D721Med (cell line): ENCODE data around the gene LRMDA.
"Not testable (repeated sequence)": the region's sequence is repeated elsewhere in the genome, so short reads cannot be mapped to it uniquely, and the experiment has no call there.

Experiments
- DNase-seq: peaks from one replicate; pipeline ENCODE4 v3.0.0; 2011; ENCODE audit warnings: low spot score; ENCODE audit not compliant: insufficient read length
- FAIRE-seq: peaks from 2 replicates; lab custom pipeline; 2011; peaks lifted over from hg19 to GRCh38; lab: Jason Lieb, UNC
- TF ChIP-seq, protein P1 (sequence below): IDR thresholded peaks from 2 replicates; pipeline ENCODE4 v1.5.1; 2012; ENCODE audit warnings: mild to moderate bottlenecking, control low read depth; ENCODE audit not compliant: insufficient read depth; ENCODE audit errors: missing control alignments

Gene LRMDA

DNA sequence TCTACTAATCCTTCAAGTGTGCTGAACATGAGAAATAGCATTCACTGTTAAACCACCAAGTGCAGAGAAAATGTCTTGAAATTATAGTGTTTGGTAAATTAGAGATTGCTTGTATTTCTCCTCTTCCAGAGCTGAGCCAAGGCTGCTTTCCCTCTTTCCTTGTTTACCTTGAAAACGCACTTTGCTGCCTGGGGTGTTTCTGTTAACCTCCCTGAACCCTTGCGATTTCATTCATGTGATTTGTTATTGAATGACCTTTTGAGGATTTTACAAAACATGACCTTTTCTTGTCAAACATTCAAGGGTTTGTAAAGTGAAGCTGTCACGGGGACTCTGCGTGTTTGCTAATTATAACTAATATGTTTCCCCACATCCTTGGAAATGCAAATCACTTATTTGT is 169.4 kb downstream of the LRMDA start:
- FAIRE-seq (no peak), DNase-seq (no peak)
- TF ChIP-seq, protein P1, sequence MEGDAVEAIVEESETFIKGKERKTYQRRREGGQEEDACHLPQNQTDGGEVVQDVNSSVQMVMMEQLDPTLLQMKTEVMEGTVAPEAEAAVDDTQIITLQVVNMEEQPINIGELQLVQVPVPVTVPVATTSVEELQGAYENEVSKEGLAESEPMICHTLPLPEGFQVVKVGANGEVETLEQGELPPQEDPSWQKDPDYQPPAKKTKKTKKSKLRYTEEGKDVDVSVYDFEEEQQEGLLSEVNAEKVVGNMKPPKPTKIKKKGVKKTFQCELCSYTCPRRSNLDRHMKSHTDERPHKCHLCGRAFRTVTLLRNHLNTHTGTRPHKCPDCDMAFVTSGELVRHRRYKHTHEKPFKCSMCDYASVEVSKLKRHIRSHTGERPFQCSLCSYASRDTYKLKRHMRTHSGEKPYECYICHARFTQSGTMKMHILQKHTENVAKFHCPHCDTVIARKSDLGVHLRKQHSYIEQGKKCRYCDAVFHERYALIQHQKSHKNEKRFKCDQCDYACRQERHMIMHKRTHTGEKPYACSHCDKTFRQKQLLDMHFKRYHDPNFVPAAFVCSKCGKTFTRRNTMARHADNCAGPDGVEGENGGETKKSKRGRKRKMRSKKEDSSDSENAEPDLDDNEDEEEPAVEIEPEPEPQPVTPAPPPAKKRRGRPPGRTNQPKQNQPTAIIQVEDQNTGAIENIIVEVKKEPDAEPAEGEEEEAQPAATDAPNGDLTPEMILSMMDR = no peak

DNA sequence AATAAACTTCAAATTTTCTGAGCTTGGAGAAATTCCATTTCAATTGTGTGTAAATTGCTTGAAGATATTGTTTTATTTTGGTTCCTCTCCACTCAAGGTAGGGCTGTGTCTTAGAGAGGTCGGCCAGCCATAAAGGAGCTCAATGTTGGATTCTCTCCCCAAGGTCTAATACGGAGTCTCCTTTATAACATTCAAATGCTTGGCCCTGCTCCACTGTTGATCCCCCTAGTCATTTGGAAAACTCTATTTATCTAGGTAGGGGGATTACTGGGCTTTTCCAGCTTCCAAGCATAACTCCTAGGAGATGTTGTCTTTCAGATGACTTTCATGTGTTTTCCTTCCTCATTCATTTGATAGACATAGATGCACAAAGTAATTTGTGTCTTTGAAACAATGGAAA is 170.9 kb downstream of the LRMDA start:
- no peak for FAIRE-seq
- DNase-seq = no peak
- TF ChIP-seq, protein P1 = no peak

DNA sequence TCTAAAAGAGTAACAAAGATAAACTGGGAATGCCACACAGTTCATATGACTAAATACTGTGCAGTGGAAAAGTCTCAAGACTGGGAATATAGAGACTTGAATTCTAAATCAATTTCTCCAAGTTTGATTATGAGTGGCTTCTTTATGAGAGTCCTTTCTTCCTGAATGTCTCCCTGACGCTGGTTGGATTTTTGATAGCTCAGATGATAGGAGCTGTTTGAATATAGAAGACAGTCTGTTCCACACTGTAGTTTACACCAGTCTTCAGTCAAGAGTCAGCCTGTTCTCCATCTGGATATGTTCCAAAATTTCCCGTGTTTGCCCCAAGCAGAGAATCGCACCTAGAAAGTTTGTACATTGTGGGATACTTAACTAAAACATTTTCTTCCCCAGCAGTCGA is 173.7 kb downstream of the LRMDA start:
- FAIRE-seq (no peak), DNase-seq (no peak)
- TF ChIP-seq, protein P1 = no peak

DNA sequence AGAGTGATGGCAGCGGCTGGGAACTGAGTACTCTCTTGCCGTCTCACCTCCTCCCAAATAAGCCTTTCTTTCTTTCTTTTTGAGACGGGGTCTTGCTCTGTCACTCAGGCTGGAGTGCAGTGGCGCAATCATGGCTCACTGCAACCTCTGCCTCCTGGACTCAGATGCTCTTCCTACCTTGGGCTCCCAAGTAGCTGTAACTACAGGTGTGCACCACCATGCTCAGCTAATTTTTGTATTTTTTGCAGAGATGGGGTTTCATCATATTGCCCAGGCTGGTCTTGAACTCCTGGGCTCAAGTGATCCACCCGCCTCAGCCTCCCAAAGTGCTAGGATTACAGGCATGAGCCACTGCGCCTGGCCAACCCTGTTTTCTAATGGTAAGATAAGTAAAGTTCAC is 174.4 kb downstream of the LRMDA start:
- DNase-seq, FAIRE-seq: not testable (repeated sequence)

DNA sequence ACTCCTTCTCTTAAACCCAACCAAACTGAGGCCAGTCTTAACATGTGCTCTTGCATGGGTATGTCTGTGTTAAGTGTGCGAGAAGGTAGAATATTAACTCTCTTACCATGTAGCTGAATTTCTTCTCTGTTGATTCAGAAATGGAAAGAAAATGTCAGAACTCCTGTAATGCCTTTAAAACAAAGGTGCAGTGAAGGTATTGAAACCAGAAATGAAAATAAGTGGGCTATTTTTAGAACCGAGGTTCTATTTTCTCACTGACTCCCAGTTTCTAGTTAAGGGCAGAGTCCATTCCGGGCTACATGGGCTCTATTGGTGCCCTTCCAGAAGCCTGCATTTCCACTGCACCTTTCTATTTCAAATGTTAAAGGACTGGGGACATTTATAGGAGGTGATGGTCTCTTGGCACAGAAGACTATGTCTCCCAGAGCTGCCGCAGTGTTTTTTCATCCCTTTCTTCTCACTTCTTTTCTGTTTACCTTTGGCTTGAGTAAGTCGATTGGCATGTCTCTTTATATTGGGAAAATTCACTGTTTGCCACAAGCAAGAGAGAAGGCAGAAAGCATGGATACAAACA is 174.9 kb downstream of the LRMDA start:
- DNase-seq (no peak), FAIRE-seq (no peak)
- TF ChIP-seq, protein P1 = no peak

DNA sequence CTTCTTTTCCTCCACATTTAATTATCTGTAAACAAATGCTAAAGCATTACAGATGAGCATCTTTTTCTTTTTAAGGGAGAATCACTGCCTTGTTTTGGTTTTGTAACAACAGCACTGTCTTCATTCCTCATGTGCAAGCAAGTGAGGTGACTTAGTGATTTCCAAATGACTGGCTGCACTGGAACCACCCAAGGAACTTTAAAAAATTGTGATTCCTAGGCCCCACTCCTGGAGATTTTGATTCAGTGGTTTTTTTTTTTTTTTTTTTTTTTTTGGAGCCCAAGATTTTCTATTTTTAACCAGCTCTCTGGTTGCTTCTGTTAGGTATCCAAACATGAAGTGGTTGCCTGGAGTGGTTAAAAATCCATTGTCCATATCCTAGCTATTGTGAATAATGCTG is 176.2 kb downstream of the LRMDA start:
- TF ChIP-seq, protein P1 = no peak
- DNase-seq (no peak), FAIRE-seq (no peak)

DNA sequence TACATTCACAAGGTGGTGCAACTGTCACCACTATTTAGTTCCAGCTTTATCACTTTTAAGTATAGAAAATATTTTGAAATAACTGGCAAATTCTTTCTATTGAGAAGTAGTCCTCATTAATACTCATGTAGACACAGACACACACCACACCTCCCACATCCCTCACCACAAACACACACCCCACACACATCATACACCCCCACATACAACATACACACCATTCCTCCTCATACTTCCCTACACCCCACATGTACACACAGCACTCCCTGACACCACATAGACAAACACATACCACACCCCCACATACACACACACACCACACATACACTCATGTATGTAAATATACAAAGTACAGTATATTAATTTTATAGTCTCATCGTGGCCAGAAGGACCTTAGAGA is 178.8 kb downstream of the LRMDA start:
- no peak for FAIRE-seq
- no peak for DNase-seq
- TF ChIP-seq, protein P1 = no peak
